Stimulated activated CD8-positive, alpha-beta memory T cell treated with anti-CD3 and anti-CD28 coated beads, Interleukin-15, amount 100 ng/mL, for 4 hours (primary cell): ENCODE measurements around the gene C15orf61.

ENCODE experiments used
- DNase-seq, 2 donors: peaks; one replicate each; pipeline ENCODE4 v3.0.0-alpha.2; 2020; ENCODE audit warnings: low read depth in 2 of 2

C15orf61 gene

GRCh38 chr15:67521029-67521782, at the start of gene C15orf61:
C15orf61 (plus strand) TSS chr15:67521131; CDS start chr15:67521249, 118 bp downstream.
- peak; percentile 67 to 77 for DNase-seq

GRCh38 chr15:67472957-67473356, 48.0 kb upstream of the C15orf61 start:
- no peak for DNase-seq

GRCh38 chr15:67474405-67475110, 46.4 kb upstream of the C15orf61 start:
- DNase-seq = no peak

GRCh38 chr15:67479781-67480505, 41.0 kb upstream of the C15orf61 start:
- no peak for DNase-seq

GRCh38 chr15:67480741-67481140, 40.2 kb upstream of the C15orf61 start:
- no peak for DNase-seq

GRCh38 chr15:67481680-67482079, 39.3 kb upstream of the C15orf61 start:
- no peak for DNase-seq

- DNase-seq = no peak
Observed at GRCh38 chr15:67495585-67495984, 25.3 kb upstream of the C15orf61 start.

- DNase-seq = no peak
Observed at GRCh38 chr15:67501177-67501835, 19.6 kb upstream of the C15orf61 start.

- no peak for DNase-seq
Observed at GRCh38 chr15:67501836-67502461, 19.0 kb upstream of the C15orf61 start.

- no peak for DNase-seq
Observed at GRCh38 chr15:67504056-67504455, 16.9 kb upstream of the C15orf61 start.

- DNase-seq = no peak
Observed at GRCh38 chr15:67504796-67505195, 16.1 kb upstream of the C15orf61 start.

GRCh38 chr15:67505675-67506572, 15.0 kb upstream of the C15orf61 start:
- no peak for DNase-seq

GRCh38 chr15:67506775-67507747, 13.9 kb upstream of the C15orf61 start:
- no peak for DNase-seq

GRCh38 chr15:67508407-67508806, 12.5 kb upstream of the C15orf61 start:
- DNase-seq = no peak

GRCh38 chr15:67509918-67510317, 11.0 kb upstream of the C15orf61 start:
- DNase-seq = no peak

GRCh38 chr15:67510597-67511190, 10.2 kb upstream of the C15orf61 start:
- no peak for DNase-seq

GRCh38 chr15:67511606-67512005, 9.3 kb upstream of the C15orf61 start:
- DNase-seq = no peak

- no peak for DNase-seq
Observed at GRCh38 chr15:67512140-67512539, 8.8 kb upstream of the C15orf61 start.
